NT2/D1 (cell line): ENCODE results near the gene PARD3.

Experiments used
- DNase-seq: peaks from one replicate; pipeline ENCODE4 v3.0.0-alpha.2; 2011; ENCODE audit warnings: low read depth, low spot score
- H3K27me3 ChIP-seq: 2 replicates; pipeline ENCODE4 v1.6.0; 2011; ENCODE audit warnings: mild to moderate bottlenecking; ENCODE audit not compliant: insufficient read length, insufficient read depth
- H3K36me3 ChIP-seq: 2 replicates; pipeline ENCODE4 v1.6.1; 2011; ENCODE audit warnings: mild to moderate bottlenecking, low read length, mixed read lengths; ENCODE audit not compliant: insufficient read depth, insufficient read length
- H3K4me1 ChIP-seq: 2 replicates; pipeline ENCODE4 v1.5.1; 2011; ENCODE audit not compliant: insufficient read depth, insufficient read length
- H3K4me3 ChIP-seq: 2 replicates; pipeline ENCODE4 v1.5.1; 2011; ENCODE audit warnings: low read depth; ENCODE audit not compliant: insufficient read length
- H3K9ac ChIP-seq: 2 replicates; pipeline ENCODE4 v1.6.0; 2011; ENCODE audit warnings: low read depth; ENCODE audit not compliant: insufficient read length
- H3K9me3 ChIP-seq: 2 replicates; pipeline ENCODE4 v1.5.1; 2011; ENCODE audit warnings: mild to moderate bottlenecking, low read length; ENCODE audit not compliant: insufficient read depth
- SUZ12 ChIP-seq: IDR thresholded peaks from 2 replicates; pipeline ENCODE4 v1.6.1; 2011; ENCODE audit not compliant: insufficient read length, insufficient read depth; ENCODE audit errors: extremely low read depth
- YY1 ChIP-seq: IDR thresholded peaks from 2 replicates; pipeline ENCODE4 v1.6.1; 2011; ENCODE audit not compliant: insufficient read length, insufficient read depth
- ZNF274 ChIP-seq: IDR thresholded peaks from 2 replicates; pipeline ENCODE4 v1.6.1; 2011; ENCODE audit warnings: mild to moderate bottlenecking, low read depth, low read length

Gene PARD3

GRCh38 chr10:34164029-34164428 is 651.1 kb downstream of the PARD3 start:
- H3K36me3 ChIP-seq, result no peaks in the 10 kb centered on the region
- no peaks in the 10 kb centered on the region for H3K4me1 ChIP-seq
- H3K9me3 ChIP-seq, result peaks cover 8% of the 10 kb centered on the region
- no peak overlapping the region for H3K4me3 ChIP-seq
- DNase-seq, result no peak
- TF ChIP-seq SUZ12 (no peak), YY1 (no peak), ZNF274 (no peak)
- H3K9ac ChIP-seq, result no peak overlapping the region
- no peaks in the 10 kb centered on the region for H3K27me3 ChIP-seq

DNA sequence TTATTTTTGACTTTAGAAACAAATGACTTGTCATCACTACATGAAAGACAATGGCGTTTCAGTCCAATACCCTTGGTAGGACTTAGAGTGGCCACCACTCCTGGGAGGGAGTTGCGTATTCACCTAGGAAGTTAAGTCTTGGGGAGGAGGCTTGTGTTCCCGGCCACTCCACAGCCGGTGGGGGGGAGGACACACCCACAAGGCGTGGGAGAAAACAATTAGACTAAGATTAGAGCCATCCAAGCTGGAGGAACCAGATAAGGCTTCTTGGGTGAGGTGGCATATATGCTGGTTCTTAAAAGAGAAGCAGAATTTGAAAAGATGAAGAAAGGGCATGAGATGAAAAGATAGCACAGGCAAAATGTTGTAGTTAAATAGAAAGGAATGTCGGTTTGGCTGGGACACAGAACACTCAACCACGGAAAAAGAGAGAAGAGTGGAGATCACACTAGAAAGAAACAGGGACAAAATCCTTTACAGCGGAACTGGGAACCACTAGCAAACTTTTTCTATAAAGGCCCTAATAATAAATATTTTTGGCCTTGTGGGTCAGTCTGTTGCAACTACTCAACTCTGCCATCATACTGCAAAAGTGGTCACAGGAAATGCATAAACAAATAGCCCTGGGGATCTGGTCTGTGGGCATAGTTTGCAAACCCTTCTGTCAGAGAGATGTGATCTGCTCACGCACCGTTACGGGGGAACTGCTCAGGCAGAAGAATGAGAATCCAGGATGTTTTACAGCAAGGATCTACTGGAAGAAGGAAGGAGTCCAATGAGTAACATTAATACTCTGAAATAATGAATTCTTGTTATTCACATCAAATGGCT is 651.8 kb downstream of the PARD3 start:
- no peak overlapping the region for H3K9ac ChIP-seq
- DNase-seq, result no peak
- H3K9me3 ChIP-seq, result peaks cover 8% of the 10 kb centered on the region
- TF ChIP-seq SUZ12, result no peak
- no peak for TF ChIP-seq YY1
- no peak for TF ChIP-seq ZNF274
- H3K4me1 ChIP-seq, result no peaks in the 10 kb centered on the region
- no peaks in the 10 kb centered on the region for H3K36me3 ChIP-seq
- no peak overlapping the region for H3K4me3 ChIP-seq
- H3K27me3 ChIP-seq, result no peaks in the 10 kb centered on the region

GRCh38 chr10:34161777-34162370 is 653.2 kb downstream of the PARD3 start:
- H3K4me1 ChIP-seq, result no peaks in the 10 kb centered on the region
- H3K4me3 ChIP-seq, result no peak overlapping the region
- TF ChIP-seq ZNF274 (no peak), SUZ12 (no peak), YY1 (no peak)
- no peaks in the 10 kb centered on the region for H3K27me3 ChIP-seq
- DNase-seq, result no peak
- H3K36me3 ChIP-seq, result no peaks in the 10 kb centered on the region
- no peak overlapping the region for H3K9ac ChIP-seq
- peaks cover 8% of the 10 kb centered on the region for H3K9me3 ChIP-seq

- Histone ChIP-seq H3K9ac (no peak overlapping the region), H3K27me3 (no peaks in the 10 kb centered on the region), H3K9me3 (peaks cover 8% of the 10 kb centered on the region), H3K4me3 (no peak overlapping the region), H3K36me3 (no peaks in the 10 kb centered on the region), H3K4me1 (no peaks in the 10 kb centered on the region)
- no peak for DNase-seq
- TF ChIP-seq SUZ12 (no peak), ZNF274 (no peak), YY1 (no peak)
These were observed 654.5 kb downstream of the PARD3 start for GRCh38 chr10:34160595-34160994.

DNA sequence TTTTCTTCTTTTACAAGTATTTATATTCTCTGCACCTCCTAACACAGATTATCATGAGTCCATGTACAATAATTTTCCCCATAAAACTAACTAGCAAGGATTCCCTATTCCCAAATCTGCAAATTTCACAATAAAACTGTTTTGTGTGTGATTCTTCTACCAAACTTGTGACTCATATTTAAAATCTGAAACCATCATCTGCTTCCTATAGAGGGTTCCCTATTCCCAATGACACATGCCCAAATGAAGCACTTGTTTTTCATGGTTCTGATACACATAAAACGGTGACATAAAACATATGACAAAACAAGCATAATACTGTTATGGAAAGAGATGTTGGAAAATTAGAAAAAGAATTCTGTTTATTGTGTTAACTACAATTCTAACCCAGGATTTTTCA is 657.6 kb downstream of the PARD3 start:
- Histone ChIP-seq H3K4me3 (no peak overlapping the region), H3K27me3 (no peaks in the 10 kb centered on the region), H3K4me1 (no peaks in the 10 kb centered on the region), H3K36me3 (no peaks in the 10 kb centered on the region), H3K9me3 (peaks cover 6% of the 10 kb centered on the region), H3K9ac (no peak overlapping the region)
- TF ChIP-seq YY1 (no peak), SUZ12 (no peak), ZNF274 (no peak)
- no peak for DNase-seq

DNA sequence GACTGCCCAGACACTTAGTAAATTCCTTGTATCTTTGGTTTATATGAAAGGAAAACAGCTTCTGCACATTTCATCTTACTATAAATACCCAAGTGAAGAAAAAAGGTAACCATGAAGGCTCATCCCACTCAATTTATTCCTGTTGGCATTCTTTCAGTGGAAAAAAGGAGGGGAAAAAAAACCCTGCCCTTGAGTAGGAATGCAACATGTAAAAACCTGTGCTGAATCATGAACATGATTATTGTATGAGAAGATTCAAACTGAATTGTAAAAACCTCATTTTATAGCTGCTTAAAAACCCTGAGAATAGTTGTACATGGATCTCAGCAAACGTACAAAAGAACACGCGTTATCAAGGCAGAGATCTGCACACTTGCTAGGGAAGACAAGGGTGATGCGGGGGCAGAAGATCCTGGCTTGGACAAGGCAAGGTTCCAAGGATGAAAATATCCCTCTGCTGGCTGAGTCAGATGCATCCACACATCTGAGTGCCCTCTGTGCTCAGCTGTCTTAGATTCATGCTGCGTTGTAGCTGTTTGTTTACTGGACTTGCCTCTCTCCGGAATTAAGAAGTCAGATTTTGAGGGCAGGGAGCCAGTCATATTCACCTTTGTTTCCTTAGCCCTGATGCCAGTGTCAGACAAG is 658.2 kb downstream of the PARD3 start:
- no peak for DNase-seq

GRCh38 chr10:34155812-34156211 is 659.3 kb downstream of the PARD3 start:
- no peak for TF ChIP-seq SUZ12
- TF ChIP-seq ZNF274, result no peak
- TF ChIP-seq YY1, result no peak
- DNase-seq, result no peak
- Histone ChIP-seq H3K27me3 (no peaks in the 10 kb centered on the region), H3K36me3 (no peaks in the 10 kb centered on the region), H3K9me3 (no peaks in the 10 kb centered on the region), H3K9ac (no peak overlapping the region), H3K4me1 (no peaks in the 10 kb centered on the region), H3K4me3 (no peak overlapping the region)

More for the DNA sequence above, 658.2 kb downstream of the PARD3 start:
- H3K27me3 ChIP-seq, result no peaks in the 10 kb centered on the region
- H3K4me1 ChIP-seq, result no peaks in the 10 kb centered on the region
- no peaks in the 10 kb centered on the region for H3K36me3 ChIP-seq
- H3K9me3 ChIP-seq, result 0 out of 2 replicates have a peak, but pooled peaks cover under 1% of the 10 kb centered on the region
- no peak overlapping the region for H3K9ac ChIP-seq
- no peak overlapping the region for H3K4me3 ChIP-seq
- TF ChIP-seq ZNF274, result no peak
- no peak for TF ChIP-seq SUZ12
- TF ChIP-seq YY1, result no peak
